Right cardiac atrium (tissue), 5 donors: ENCODE measurements around the gene BICRA. TPM values are rescaled to one million over a fixed set of nuclear protein-coding genes. Genes with fewer than 3 reads are reported as not detected.
"Not testable (repeated sequence)": the region's sequence is repeated elsewhere in the genome, so short reads cannot be mapped to it uniquely, and the experiment has no call there.

Experiments
- ATAC-seq, 2 donors: fragments of 200-7000 bp; cut with Tn5 transposase; one replicate each; pipeline versions ENCODE4 v1.8.0 to v1.9.1; 2020; ENCODE audit warnings: moderate library complexity in 2 of 2, mild to moderate bottlenecking in 1 of 2
- DNase-seq, 3 donors: peaks; one replicate each; pipeline ENCODE4 v3.0.0-alpha.2; 2020
- H3K27ac ChIP-seq: one replicate; pipeline ENCODE4 v1.5.1; 2013; ENCODE audit warnings: mild to moderate bottlenecking, low read length, control low read depth, moderate library complexity
- H3K27me3 ChIP-seq: one replicate; pipeline ENCODE4 v1.6.1; 2013; ENCODE audit not compliant: control insufficient read depth, insufficient read depth
- H3K4me1 ChIP-seq: one replicate; pipeline ENCODE4 v1.6.1; 2013; ENCODE audit warnings: low read length; ENCODE audit not compliant: control insufficient read depth, insufficient read depth
- H3K4me3 ChIP-seq: one replicate; pipeline ENCODE4 v1.5.1; 2013; ENCODE audit warnings: low read length, control low read depth
- H3K9me3 ChIP-seq: one replicate; pipeline ENCODE4 v1.6.1; 2013; ENCODE audit warnings: low read length; ENCODE audit not compliant: control insufficient read depth
- WGBS: extraction: QIAGEN DNeasy Blood & Tissue Kit; methylation state at CpG from one replicate; pipeline ENCODE4 v1.1.7; 2013; 5-methylcytosine and 5-hydroxymethylcytosine counted together
- intact Hi-C, 4 donors: fragments of 100-400 bp; cut with DNase I; formaldehyde crosslinking; loops; one replicate each; pipeline versions ENCODE4 v1.11.0 to v1.14.0; 2022 to 2023
- polyA plus RNA-seq: library from polyadenylated mRNA; stranded (reverse); fragments of 200-250 nt; gene quantifications from one replicate; pipeline ENCODE4 v1.2.3, GENCODE V29; 2013
- total RNA-seq, 4 donors: library from RNA; stranded (reverse); fragmentation: NEBNext Ultra II Directional; extraction: Animal tissue kit (Norgen Biotek cat#: 25700); gene quantifications; one replicate each; pipeline ENCODE4 v1.2.1, GENCODE V29; 2021
- donor health status: healthy with polysubstance abuse.
- donor health status: DM: no; HTN: yes; CAD: no.
- donor health status: DM: no; HTN: no; CAD: no.
- donor health status: DM: no; HTN: yes; CAD: no; lungs with severe emphysema.
- donor health status: DM: yes; HTN: yes; CAD: no.

Gene BICRA
- total and polyA plus RNA-seq, 5 donors = 9.2 to 13.6 (median 9.9) TPM

DNA sequence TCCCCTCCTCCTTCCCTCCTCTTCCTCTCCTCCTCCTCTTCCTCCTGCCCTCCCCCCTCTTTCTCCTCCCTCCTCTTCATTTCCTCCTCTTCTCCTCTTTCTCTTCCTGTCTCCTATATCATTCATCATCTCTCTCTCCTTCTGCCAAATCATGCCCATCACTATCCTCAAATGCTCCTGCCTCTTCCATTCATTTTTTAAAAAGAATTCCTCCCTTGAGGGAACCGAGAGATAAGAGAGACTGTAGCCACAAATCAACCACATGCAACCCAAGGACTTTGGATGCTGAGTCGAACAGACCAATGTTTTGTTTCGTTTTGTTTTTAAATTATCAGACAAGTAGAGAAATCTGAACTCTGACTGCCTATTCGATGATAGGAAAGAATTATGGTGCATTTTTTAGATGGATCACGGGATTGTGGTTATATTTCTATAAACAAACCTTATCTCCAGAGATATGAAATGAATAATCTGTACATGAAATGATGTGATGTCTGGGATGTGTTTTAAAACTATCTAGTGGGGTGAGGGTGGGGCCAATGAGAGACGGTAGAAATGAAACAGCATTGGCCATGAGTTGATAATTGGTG is 26.5 kb upstream of the BICRA start:
- Histone ChIP-seq H3K4me1 (no peaks in the 10 kb centered on the region), H3K4me3 (no peak overlapping the region), H3K27me3 (no peaks in the 10 kb centered on the region), H3K9me3 (no peaks in the 10 kb centered on the region), H3K27ac (no peak overlapping the region)
- intact Hi-C loops = no loop called here
- ATAC-seq (no peak), DNase-seq (no peak)
- WGBS = 29% methylated on average over 6 of the region's 6 CpGs

DNA sequence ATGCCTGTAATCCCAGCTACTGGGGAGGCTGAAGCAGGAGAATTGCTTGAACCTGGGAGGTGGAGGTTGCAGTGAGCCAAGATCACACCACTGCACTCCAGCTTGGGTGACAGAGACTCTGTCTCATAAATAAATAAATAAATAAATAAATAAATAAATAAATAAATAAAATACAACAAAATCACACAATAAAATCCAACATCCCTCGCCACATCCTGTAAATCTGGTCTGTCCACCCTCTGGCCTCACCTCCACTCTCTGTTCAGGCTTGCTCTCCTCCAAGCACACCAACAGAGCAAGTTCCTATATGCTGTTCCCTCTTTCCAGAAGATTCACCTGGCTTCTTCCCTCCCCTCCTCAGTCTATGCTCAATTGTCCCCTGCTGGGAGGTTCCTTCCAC is 25.8 kb upstream of the BICRA start:
- H3K9me3 ChIP-seq, H3K4me1 ChIP-seq, ATAC-seq, H3K27me3 ChIP-seq, H3K4me3 ChIP-seq, intact Hi-C loops, H3K27ac ChIP-seq, DNase-seq: not testable (repeated sequence)
- 98% methylated on average over 1 of the region's 1 CpG for WGBS

DNA sequence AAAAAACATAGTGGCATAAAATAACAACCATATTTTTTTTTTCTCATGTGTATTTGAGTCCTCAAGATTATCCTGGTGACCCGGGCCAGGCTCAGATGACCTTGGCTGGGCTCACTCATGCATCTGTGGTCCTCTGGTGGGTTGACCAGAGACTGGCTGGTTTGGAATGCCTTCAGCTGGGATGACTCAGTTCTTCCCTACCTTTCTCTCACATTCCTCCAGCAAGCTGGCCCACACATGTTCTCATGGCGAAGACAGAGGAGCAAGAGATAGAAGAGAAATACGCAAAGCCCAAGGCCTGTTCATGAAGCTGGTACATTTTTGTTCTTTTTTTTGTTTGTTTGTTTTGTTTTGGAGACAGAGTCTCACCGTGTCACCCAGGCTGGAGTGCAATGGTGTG is 21.6 kb upstream of the BICRA start:
- ATAC-seq = no peak
- no peak for DNase-seq
- 91% methylated on average over 4 of the region's 4 CpGs for WGBS

DNA sequence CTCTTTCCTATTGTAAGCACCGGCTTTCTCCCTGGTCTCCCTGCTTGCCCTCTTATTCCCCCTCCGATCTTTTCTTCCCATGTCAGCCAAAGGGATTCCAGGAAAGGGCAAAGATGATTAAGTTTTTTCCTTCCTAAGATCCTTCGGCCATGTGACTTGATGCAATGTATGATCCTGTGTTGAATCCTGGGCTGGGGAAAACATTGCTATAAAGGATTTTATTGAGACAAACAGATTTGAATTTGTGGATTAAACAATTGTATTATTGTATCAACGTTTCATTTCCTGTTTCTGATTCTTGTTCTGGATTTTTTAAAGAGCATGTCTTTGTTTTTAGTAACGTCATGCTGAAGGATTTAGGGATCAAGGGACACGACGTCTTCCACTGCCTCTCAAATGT is 19.1 kb upstream of the BICRA start:
- Histone ChIP-seq H3K27me3 (no peaks in the 10 kb centered on the region), H3K9me3 (no peaks in the 10 kb centered on the region), H3K27ac (no peak overlapping the region), H3K4me1 (no peaks in the 10 kb centered on the region), H3K4me3 (no peak overlapping the region)
- intact Hi-C loops = no loop called here
- no peak for DNase-seq
- ATAC-seq = no peak
- WGBS = 41% methylated on average over 7 of the region's 7 CpGs

More for the DNA sequence above, 21.6 kb upstream of the BICRA start:
- H3K9me3 ChIP-seq = no peaks in the 10 kb centered on the region
- no peak overlapping the region for H3K4me3 ChIP-seq
- no peaks in the 10 kb centered on the region for H3K27me3 ChIP-seq
- H3K27ac ChIP-seq = no peak overlapping the region
- intact Hi-C loops = no loop called here
- no peaks in the 10 kb centered on the region for H3K4me1 ChIP-seq

DNA sequence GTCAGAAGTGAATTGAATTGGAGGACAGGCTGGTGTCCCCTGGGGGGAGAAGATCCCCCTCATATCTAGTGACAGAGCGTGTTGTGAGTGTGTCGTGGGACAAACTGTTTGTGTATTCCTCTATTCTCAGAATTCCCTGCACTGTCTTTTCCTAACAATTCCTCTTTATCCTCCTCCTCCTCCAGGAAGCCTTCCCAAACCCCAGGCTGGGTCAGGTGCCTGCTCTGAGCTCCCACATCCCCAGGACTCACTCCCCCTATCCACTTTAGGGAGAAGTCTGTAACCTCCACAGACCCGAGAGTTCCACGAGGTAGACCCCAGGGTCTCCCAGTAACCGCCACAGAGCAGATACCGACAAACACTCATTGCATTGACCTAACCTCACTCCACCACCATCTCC is 15.1 kb upstream of the BICRA start:
- DNase-seq (no peak), ATAC-seq (no peak)
- Histone ChIP-seq H3K27me3 (no peaks in the 10 kb centered on the region), H3K4me1 (peaks cover 2% of the 10 kb centered on the region), H3K9me3 (no peaks in the 10 kb centered on the region), H3K4me3 (no peak overlapping the region), H3K27ac (no peak overlapping the region)
- 81% methylated on average over 6 of the region's 6 CpGs for WGBS
- intact Hi-C loops = no loop called here

DNA sequence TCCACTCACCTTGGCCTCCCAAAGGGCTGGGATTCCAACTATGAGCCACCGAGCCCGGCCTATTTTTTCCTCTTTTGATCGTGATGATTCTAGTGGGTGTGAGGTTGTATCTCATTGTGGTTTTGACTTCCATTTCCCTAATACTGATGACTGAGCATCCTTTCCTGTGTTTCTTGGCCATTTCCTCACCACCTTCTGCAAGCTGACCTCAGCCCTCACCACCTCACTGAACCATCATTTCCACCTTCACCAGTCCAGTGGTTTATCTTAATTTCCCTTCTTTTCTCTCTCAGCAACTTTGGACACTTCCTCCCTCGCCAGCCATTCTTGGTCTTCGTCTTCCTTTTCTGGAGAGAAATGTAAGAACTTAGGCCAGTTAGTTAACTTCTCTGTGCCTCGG is 13.0 kb upstream of the BICRA start:
- intact Hi-C loops = no loop called here
- no peaks in the 10 kb centered on the region for H3K27me3 ChIP-seq
- H3K9me3 ChIP-seq = no peaks in the 10 kb centered on the region
- no peak overlapping the region for H3K4me3 ChIP-seq
- ATAC-seq (no peak), DNase-seq (no peak)
- H3K27ac ChIP-seq = no peak overlapping the region
- 60% methylated on average over 6 of the region's 6 CpGs for WGBS
- peaks cover 2% of the 10 kb centered on the region for H3K4me1 ChIP-seq

DNA sequence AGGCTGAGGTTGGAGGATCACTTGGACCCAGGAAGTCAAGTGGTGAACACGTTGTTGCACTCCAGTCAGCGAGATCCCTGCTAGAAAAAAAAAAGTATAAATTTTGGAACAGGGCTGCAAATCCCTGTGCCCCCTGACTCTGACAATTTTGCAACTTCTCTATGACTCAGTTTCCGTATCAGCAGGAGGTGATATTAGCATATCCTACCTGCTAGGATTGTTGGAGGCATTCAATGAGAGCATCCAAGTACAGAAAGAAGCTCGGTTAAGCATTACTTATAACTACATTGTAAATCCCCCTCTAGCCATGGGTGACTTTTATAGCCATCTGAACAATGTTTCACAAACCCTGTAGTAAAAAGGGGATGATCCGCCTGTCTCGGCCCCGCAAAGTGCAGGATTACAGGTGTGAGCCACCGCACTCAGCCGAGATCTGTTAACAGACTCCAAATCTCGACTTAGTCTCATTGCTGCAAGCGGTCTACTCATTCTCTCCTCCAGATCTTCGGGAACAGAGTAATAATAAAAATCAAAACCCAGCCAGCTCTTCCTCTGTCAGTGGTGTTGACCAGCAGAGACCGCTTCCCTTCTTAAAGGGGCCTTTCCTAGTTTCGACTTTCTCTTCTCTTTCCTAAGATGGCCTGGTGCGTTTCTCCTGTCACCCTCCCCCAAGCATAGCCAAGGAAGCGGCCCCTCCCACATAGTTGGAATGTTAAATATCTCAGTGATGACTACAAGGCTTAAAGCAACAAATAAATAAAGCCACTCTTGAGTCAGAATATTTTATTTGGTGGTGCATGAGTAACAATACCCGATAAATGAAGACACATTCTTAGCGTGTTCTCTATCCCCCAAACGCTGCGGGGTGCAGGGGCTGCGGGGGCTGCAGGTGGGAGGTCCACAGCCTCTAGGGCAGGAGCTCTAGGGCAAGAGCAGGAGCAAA is 10.3 kb upstream of the BICRA start:
- H3K4me1 ChIP-seq = peaks cover 2% of the 10 kb centered on the region
- ATAC-seq (peak; percentile 13 to 40), DNase-seq (peak in 2 of 3 donors; percentile 46 to 68)
- H3K4me3 ChIP-seq = peak overlapping the region; percentile 43
- no peaks in the 10 kb centered on the region for H3K9me3 ChIP-seq
- H3K27me3 ChIP-seq = no peaks in the 10 kb centered on the region
- peak overlapping the region; percentile 50 for H3K27ac ChIP-seq
- intact Hi-C loops = no loop called here
- 16% methylated on average over 21 of the region's 21 CpGs for WGBS

DNA sequence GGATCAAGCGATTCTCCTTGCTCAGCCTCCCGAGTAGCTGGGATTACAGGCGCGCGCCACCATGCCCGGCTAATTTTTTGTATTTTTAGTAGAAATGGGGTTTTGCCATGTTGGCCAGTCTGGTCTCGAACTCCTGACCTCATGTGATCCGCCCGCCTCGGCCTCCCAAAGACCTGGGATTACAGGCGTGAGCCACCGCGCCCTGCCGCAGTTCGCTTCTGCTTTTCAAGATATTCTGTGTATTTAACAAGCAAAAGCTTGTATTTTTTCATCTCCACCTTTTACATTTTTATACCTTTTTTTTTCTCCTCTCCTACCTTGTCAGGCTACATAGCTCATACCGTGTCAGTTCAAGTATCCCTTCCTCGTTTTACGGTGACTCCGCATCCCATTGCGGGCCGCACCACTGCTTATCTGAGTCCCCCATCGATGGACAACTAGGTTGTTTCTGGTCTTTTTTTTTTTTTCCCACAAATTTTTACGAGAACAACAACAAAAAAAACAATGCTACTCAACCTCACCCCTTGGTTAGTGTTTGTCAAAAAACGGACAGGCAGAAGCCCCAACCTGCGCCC is 9.2 kb upstream of the BICRA start:
- peak in 1 of 3 donors; percentile 57 for DNase-seq
- not testable (repeated sequence) for H3K4me1 ChIP-seq, H3K27ac ChIP-seq, H3K9me3 ChIP-seq, ATAC-seq, H3K27me3 ChIP-seq
- 34% methylated on average over 25 of the region's 25 CpGs for WGBS
- intact Hi-C loops = loop anchor here in 2 of 4 donors (10.0 kb wide), 3 partner anchors 65 to 95 kb away; partner anchors contain the start of gene NAPA (in 2 of the 2)
- peak overlapping the region; percentile 43 for H3K4me3 ChIP-seq

DNA sequence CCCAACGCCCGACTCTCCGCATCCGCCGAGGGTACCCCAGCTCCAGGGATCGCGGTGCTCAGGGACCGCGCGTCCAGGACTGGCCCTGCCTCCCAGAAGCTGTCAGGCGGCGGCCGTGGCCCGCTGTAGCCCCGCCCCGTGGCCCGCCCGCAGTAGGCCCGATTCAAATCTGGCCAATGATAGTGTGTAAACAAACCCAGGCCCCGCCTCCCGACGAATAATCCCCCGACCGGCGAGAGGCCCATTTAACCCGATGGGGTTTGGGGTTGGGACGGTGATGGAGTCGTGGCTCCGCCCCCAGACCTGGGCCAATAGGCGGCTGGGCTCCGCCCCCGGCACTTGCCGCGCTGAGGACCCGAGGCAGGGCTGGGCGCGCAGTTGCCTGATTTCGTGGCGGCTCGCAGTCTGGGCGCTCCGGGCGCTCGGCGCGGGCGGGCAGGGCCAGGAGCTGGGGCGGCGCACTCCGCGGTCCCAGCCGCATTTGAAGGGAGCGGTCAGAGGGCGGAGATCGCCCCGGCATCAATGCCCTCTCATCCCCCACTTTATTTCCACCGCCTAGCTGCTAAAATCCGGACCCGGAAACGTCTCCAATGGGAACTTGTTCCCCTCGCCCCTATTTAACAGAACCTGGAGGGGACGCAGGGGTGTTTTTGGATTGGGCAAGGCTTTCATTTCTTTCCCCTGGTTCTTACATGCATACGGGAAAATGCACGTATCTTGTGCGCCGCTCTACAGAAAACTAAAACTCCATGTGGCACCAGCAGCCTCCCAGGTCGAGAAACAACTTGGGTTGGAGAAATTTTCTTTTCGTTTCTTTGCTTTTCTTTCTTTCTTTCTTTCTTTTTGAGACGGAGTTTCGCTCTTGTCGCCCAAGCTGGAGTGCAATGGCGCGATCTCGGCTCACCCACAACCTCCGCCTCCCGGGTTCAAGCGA is 8.4 kb upstream of the BICRA start:
- H3K27ac ChIP-seq = peak overlapping the region; percentile 97
- DNase-seq = peak; percentile 100
- 4% methylated on average over 77 of the region's 77 CpGs for WGBS
- H3K4me3 ChIP-seq = peak overlapping the region; percentile 81
- H3K27me3 ChIP-seq = no peaks in the 10 kb centered on the region
- H3K4me1 ChIP-seq = peaks cover 2% of the 10 kb centered on the region
- no peaks in the 10 kb centered on the region for H3K9me3 ChIP-seq
- ATAC-seq = peak; percentile 99
- intact Hi-C loops = loop anchor here in 2 of 4 donors (10.0 kb wide), 3 partner anchors 64 to 94 kb away; partner anchors contain the start of gene NAPA (in 2 of the 2)

DNA sequence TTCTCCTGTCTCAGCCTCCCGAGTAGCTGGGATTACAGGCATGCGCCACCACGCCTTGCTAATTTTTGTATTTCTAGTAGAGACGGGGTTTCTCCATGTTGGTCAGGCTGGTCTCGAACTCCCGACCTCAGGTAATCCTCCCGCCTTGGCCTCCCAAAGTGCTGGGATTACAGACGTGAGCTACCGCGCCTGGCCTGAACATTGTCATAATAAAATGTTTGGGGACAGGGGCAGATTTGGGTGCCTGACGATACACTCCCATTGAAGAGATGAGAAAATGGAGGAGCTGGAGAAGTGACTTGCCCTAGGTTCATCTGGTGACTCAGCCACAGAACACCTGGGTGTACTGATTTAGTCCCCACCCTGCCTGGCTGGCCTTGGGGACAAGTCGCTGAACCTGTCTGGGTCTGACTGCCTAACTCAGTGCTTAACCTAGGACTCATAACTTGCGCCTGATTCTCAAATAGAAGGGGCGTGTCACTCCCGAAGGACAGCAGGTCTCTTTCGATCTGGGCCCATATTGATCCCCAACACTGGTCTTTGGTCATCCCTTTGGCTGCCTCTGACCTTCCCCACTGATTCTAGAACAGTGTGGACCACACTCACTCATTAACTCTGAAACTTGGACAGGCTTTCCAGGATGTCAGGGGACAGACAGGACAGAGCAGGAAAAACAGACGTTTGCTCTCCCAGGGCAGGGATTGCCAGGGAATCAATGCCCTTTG is 7.6 kb upstream of the BICRA start:
- Histone ChIP-seq H3K27ac (no peak overlapping the region), H3K27me3 (no peaks in the 10 kb centered on the region), H3K9me3 (no peaks in the 10 kb centered on the region), H3K4me1 (peaks cover 2% of the 10 kb centered on the region), H3K4me3 (peak overlapping the region; percentile 81)
- intact Hi-C loops = loop anchor here in 2 of 4 donors (10.0 kb wide), 3 partner anchors 63 to 93 kb away; partner anchors contain the start of gene NAPA (in 2 of the 2)
- ATAC-seq = no peak
- DNase-seq = no peak
- WGBS = 76% methylated on average over 17 of the region's 17 CpGs
